ES-I3 (cell line): ENCODE data around the gene HSD17B2.

Source experiments
- H3K36me3 ChIP-seq: 2 replicates; pipeline ENCODE4 v1.6.1; 2013; ENCODE audit warnings: mild to moderate bottlenecking, low read length, control low read depth, moderate library complexity; ENCODE audit not compliant: insufficient read depth
- H3K4me1 ChIP-seq: 2 replicates; pipeline ENCODE4 v1.6.1; 2013; ENCODE audit warnings: mild to moderate bottlenecking, control low read depth, low read length; ENCODE audit not compliant: insufficient read depth
- H3K9ac ChIP-seq: 2 replicates; pipeline ENCODE4 v1.6.1; 2013; ENCODE audit warnings: low read depth, mild to moderate bottlenecking, low read length, moderate library complexity
- H3K9me3 ChIP-seq: 2 replicates; pipeline ENCODE4 v1.6.1; 2013; ENCODE audit warnings: mild to moderate bottlenecking, low read length, moderate library complexity; ENCODE audit not compliant: control insufficient read depth, insufficient read depth

HSD17B2 gene

GRCh38 chr16:82050506-82050905, 15.5 kb downstream of the HSD17B2 start:
- H3K9ac ChIP-seq: no peak overlapping the region
- H3K4me1 ChIP-seq: no peaks in the 10 kb centered on the region
- no peaks in the 10 kb centered on the region for H3K36me3 ChIP-seq
- no peaks in the 10 kb centered on the region for H3K9me3 ChIP-seq

DNA sequence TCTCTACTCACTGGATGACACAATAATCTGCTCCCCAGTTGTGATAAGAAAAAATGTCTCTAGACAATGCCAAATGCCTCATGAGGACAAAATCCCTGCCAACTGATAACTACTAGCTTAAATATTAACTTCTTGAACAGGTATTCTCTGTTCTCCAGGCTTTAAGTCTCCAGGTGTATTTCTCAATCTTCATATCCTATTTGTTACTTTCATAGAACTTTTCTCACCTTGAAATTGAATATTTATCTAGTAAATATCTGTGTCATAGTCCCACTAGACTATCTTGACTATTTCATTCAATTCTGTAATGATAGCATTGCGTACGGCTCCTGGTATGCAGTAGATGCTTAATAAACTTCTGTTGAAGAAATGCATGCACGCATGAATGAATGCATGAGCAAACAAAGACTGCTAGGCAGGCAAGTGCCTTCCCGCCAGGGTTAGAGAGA, 15.9 kb downstream of the HSD17B2 start:
- H3K4me1 ChIP-seq: no peaks in the 10 kb centered on the region
- no peaks in the 10 kb centered on the region for H3K36me3 ChIP-seq
- no peaks in the 10 kb centered on the region for H3K9me3 ChIP-seq
- H3K9ac ChIP-seq: no peak overlapping the region

DNA sequence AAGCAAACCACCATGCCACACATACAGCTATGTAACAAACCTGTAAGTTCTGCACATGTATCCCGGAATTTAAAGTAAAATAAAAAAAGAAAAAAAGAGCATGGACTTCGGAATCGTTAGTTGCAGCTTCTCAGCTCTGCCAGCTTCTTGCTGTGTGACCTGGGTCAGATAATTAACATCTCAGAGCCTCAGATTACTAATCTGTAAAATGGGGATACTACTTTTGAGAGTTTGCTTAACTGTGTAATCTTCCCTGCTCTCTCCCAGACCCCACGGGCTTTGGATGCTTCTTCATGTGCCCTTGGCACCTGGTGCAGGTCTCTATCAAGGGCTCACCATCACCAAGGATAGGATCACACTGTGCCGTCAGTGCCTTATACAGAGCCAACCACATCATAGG, 16.6 kb downstream of the HSD17B2 start:
- H3K36me3 ChIP-seq: no peaks in the 10 kb centered on the region
- no peaks in the 10 kb centered on the region for H3K4me1 ChIP-seq

GRCh38 chr16:82055117-82055516, 20.1 kb downstream of the HSD17B2 start:
- Histone ChIP-seq H3K4me1 (no peaks in the 10 kb centered on the region), H3K36me3 (no peaks in the 10 kb centered on the region), H3K9ac (no peak overlapping the region), H3K9me3 (no peaks in the 10 kb centered on the region)

More for the DNA sequence above, 16.6 kb downstream of the HSD17B2 start:
- Histone ChIP-seq H3K9ac (no peak overlapping the region), H3K9me3 (no peaks in the 10 kb centered on the region)

DNA sequence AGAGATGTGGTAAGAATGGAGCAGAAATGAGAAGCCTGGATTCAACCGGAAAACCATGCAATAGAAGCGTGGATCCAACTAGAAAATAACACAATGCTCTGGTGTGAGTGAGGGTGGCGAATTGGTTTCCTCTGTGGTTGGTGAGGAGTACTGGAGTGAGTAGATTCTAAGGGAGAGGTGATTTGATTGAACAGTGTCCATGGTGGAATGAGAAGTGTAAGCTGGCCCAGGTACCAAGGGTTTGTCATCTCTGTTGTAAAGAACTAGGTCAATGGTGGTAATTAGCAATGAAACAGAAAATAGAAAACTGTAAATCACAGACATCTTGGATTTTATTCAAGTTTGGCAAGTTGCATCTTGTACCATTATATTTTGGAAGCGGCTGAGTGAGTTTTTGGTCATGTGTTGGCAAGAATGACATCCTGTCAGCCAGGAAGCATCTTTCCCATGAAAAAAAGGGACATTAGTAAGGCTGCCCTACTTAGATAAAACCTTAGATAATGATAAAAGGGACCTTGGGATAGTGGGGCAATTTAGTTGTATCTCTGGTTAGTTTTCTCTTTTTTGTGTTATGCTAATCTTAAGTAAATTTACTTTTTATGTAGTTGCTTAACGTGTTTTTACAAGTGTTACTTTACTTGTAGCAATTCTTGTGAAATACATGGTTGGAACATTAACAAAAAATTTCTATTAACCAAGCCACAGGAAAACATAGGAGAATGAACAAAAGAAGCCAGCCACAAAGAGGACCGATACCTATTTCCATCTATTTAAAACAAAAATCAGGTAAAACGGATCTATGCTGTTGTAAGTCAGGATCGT, 20.9 kb downstream of the HSD17B2 start:
- H3K4me1 ChIP-seq: no peaks in the 10 kb centered on the region
- H3K9ac ChIP-seq: no peak overlapping the region
- H3K36me3 ChIP-seq: no peaks in the 10 kb centered on the region
- no peaks in the 10 kb centered on the region for H3K9me3 ChIP-seq

DNA sequence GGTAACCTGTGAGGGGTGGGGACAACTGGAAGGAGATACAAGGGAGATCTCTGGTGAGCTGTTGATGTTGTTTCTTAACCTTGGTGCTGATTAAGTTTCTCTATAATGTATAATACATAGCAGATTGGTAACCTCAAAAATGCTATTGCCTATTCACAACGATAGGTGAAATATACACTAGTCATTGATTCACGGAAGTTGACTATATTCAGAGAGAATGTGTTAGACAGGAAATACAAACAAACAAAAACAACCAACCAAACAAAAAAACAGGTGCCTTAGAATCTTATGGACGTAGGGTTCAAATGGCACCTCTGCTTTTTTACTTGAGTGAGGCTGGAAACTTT, 21.5 kb downstream of the HSD17B2 start:
- no peaks in the 10 kb centered on the region for H3K36me3 ChIP-seq
- H3K9me3 ChIP-seq: no peaks in the 10 kb centered on the region
- H3K9ac ChIP-seq: no peak overlapping the region
- H3K4me1 ChIP-seq: no peaks in the 10 kb centered on the region

- H3K4me1 ChIP-seq: no peaks in the 10 kb centered on the region
Measured at GRCh38 chr16:82059161-82059982, 24.3 kb downstream of the HSD17B2 start.

GRCh38 chr16:82059983-82060421, 24.9 kb downstream of the HSD17B2 start:
- H3K4me1 ChIP-seq: no peaks in the 10 kb centered on the region
- no peak overlapping the region for H3K9ac ChIP-seq
- H3K9me3 ChIP-seq: no peaks in the 10 kb centered on the region
- H3K36me3 ChIP-seq: no peaks in the 10 kb centered on the region

More at GRCh38 chr16:82059161-82059982, 24.3 kb downstream of the HSD17B2 start:
- Histone ChIP-seq H3K9me3 (no peaks in the 10 kb centered on the region), H3K9ac (no peak overlapping the region), H3K36me3 (no peaks in the 10 kb centered on the region)

GRCh38 chr16:82061861-82062525, 26.9 kb downstream of the HSD17B2 start:
- Histone ChIP-seq H3K4me1 (no peaks in the 10 kb centered on the region), H3K9me3 (no peaks in the 10 kb centered on the region), H3K36me3 (no peaks in the 10 kb centered on the region), H3K9ac (no peak overlapping the region)

DNA sequence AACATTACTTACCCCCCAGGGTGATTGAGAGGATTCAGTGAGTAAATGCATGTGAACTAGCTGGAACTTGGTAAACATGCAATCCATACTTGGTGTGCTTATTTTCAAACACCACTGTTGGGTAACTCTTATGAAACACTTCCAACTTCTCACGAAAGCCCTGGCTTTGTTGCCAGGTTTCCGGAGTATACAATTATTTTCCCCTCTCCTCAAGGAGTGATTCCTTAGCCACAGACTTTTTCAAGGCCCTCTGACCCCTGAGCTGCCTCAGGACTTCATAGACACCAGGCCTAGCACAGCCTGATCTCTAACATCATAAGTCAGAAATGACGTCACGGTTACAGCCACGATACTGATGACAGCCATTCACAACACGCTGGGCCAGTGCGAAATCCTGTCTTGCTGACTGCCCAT, 27.6 kb downstream of the HSD17B2 start:
- no peaks in the 10 kb centered on the region for H3K9me3 ChIP-seq
- H3K9ac ChIP-seq: no peak overlapping the region
- no peaks in the 10 kb centered on the region for H3K36me3 ChIP-seq
- H3K4me1 ChIP-seq: no peaks in the 10 kb centered on the region

DNA sequence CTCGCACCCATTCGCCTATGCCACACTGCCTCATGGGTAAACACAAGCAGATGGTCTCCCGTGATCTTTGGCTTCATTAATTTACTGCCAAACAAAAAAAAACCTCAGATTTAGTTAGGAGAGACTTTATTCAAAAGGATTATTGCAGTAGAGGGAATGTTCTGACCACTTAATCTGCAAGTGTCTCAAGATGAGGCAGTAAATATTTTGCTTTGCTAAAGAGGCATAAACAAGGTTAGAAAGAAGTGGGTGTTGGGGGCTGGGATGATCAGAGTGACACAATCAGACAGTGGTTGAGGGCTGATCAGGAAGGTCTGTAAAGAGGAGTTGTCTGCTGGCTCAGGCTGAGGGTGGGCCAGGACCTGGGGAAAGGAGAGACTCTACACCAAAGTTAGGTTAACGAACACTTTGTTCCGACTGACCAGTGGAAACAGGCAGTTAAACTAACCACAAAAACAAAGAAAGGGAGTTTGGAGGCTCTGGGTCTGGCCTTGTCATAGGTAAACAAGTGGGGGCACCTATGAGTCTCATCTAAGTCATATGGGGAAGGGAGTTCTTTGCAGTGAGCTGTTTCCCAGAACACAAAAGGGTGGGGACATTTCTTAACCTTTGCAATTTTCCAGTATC, 28.5 kb downstream of the HSD17B2 start:
- Histone ChIP-seq H3K4me1 (no peaks in the 10 kb centered on the region), H3K9me3 (no peaks in the 10 kb centered on the region), H3K9ac (no peak overlapping the region), H3K36me3 (no peaks in the 10 kb centered on the region)

DNA sequence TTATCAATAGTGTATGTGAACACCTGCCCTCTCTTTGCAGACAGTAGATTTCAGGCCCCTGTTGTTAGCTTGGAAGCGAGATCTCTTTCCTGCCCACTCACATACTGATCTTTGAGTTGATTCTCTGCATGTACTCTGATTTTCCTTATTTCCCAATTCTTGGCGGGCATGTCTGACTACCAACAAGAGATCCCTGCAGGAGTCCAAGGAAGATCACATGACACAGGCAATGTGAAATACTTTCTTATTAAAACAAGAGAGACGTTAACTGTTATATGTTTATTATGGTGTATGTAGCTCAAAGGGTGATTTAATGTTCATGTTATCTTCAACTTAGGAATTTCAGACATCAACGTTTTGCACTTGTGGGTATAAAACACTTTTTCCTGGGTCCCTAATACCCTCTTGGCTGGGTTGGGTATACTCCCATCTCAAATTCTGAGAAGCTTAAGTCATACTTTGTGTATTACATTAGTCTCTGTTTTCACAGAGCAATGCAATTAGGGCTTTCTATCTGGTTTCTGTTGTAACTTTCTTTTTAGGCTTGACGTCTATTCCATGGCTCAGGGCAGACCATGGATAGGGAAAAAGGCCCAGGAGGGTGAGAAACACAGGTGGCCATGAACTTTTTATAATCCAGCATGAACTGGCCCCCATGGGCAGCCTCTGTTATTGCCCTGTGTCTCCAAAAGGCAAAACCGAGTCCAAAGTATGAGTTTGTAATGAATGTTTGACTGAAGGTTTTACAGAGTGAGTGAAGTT, 32.2 kb downstream of the HSD17B2 start:
- H3K9ac ChIP-seq: no peak overlapping the region
- peaks cover 8% of the 10 kb centered on the region; the same call in 1 of the 2 replicates for H3K4me1 ChIP-seq
- no peaks in the 10 kb centered on the region for H3K36me3 ChIP-seq
- H3K9me3 ChIP-seq: no peaks in the 10 kb centered on the region

DNA sequence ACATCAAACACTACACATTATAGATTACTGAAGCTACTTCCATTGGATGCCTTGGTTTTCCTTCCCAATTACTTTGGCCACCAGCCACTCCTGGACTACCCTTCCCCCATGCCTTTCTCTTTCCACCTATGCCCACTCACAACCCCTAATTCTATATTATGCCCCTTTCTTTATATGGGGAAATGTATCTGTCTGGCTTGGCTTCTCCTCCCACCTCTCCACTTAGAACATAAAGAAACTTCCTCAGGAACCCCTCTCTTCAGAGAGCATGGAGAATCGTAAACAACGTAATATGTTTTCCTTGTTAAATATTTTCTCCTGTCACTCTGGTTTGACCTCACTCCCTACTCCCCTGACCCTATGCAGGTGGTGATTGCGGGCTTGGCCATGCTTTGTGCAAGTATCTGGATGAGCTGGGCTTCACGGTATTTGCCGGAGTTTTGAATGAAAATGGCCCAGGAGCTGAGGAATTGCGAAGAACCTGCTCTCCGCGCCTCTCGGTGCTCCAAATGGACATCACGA, 32.8 kb downstream of the HSD17B2 start:
- Histone ChIP-seq H3K36me3 (no peaks in the 10 kb centered on the region), H3K9me3 (no peaks in the 10 kb centered on the region), H3K4me1 (peaks cover 8% of the 10 kb centered on the region; the same call in 1 of the 2 replicates), H3K9ac (no peak overlapping the region)
